PC-9 (cell line): ENCODE data around the gene TNRC6C. TPM values are rescaled to one million over a fixed set of nuclear protein-coding genes. Genes with fewer than 3 reads are reported as not detected.
A peak's percentile ranks its signal among the peaks of the same experiment; 100 is the strongest.

Experiments
- BruUV-seq: library from RNA; stranded (reverse); fragments of 400-500 nt; replicated peaks from 2 replicates; lab custom pipeline; 2021; lab: Mats Ljungman, UMichigan
- CTCF ChIA-PET: fragments of 300-600 bp; sonication (Branson Sonifier 250); formaldehyde crosslinking; loops from one replicate; lab custom pipeline; 2022; ENCODE audit warnings: antibody characterized with exemption; lab: Charles Lee
- POLR2A ChIA-PET: fragments of 300-600 bp; sonication (Branson Sonifier 250); formaldehyde crosslinking; loops from one replicate; lab custom pipeline; 2022; ENCODE audit warnings: antibody characterized with exemption; ENCODE audit not compliant: unreplicated experiment; lab: Charles Lee
- DNase-seq, 2 experiments: peaks; one replicate each; pipeline versions ENCODE4 v3.0.0 to v3.0.0-alpha.2; 2015 to 2022; ENCODE audit warnings: mixed read lengths in 1 of 2
- H2AFZ ChIP-seq: fragments of 200-600 bp; sonication (generic); 2 replicates; pipeline ENCODE4 v1.8.1; 2017; ENCODE audit warnings: antibody characterized with exemption
- H3F3A ChIP-seq: fragments of 200-600 bp; sonication (generic); 2 replicates; pipeline ENCODE4 v1.8.1; 2017; ENCODE audit warnings: antibody characterized with exemption, mild to moderate bottlenecking, low read depth; ENCODE audit not compliant: insufficient read depth
- H3K27ac ChIP-seq: fragments of 200-600 bp; sonication (generic); 2 replicates; pipeline ENCODE4 v1.6.1; 2016; ENCODE audit warnings: mixed run types
- H3K27me3 ChIP-seq: fragments of 200-600 bp; sonication (generic); 2 replicates; pipeline ENCODE4 v1.6.1; 2016; ENCODE audit warnings: low read depth, mixed run types; ENCODE audit not compliant: insufficient read depth
- H3K36me3 ChIP-seq: fragments of 200-600 bp; sonication (generic); 2 replicates; pipeline ENCODE4 v1.6.1; 2016; ENCODE audit warnings: low read depth, mixed run types
- H3K4me1 ChIP-seq: fragments of 200-600 bp; sonication (generic); replicated peaks from 2 replicates; pipeline ENCODE4 v1.6.1; 2016; ENCODE audit warnings: mixed run types; ENCODE audit not compliant: insufficient read depth
- H3K4me2 ChIP-seq: fragments of 200-600 bp; sonication (generic); 2 replicates; pipeline ENCODE4 v1.6.1; 2017; ENCODE audit warnings: mixed run types
- H3K4me3 ChIP-seq: fragments of 200-600 bp; sonication (generic); 2 replicates; pipeline ENCODE4 v1.6.1; 2016; ENCODE audit warnings: mixed run types
- H3K79me2 ChIP-seq: fragments of 200-600 bp; sonication (generic); 2 replicates; pipeline ENCODE4 v1.6.1; 2017; ENCODE audit warnings: low read depth, mixed run types
- H3K9me2 ChIP-seq: fragments of 200-600 bp; sonication (generic); 2 replicates; pipeline ENCODE4 v1.8.1; 2017; ENCODE audit warnings: mild to moderate bottlenecking; ENCODE audit not compliant: insufficient read depth
- H3K9me3 ChIP-seq: fragments of 200-600 bp; sonication (generic); 2 replicates; pipeline ENCODE4 v1.8.1; 2016; ENCODE audit warnings: low read depth; ENCODE audit not compliant: insufficient read depth
- H4K20me1 ChIP-seq: fragments of 200-600 bp; sonication (generic); 2 replicates; pipeline ENCODE4 v1.8.1; 2017; ENCODE audit not compliant: insufficient read depth
- CTCF ChIP-seq: fragments of 200-600 bp; sonication (generic); conservative IDR thresholded peaks from 2 replicates; pipeline ENCODE4 v1.6.1; 2017; ENCODE audit warnings: mixed run types, antibody characterized with exemption, mild to moderate bottlenecking, moderate library complexity
- EZH2 ChIP-seq: fragments of 200-600 bp; sonication (generic); IDR thresholded peaks from 2 replicates; pipeline ENCODE4 v1.8.0; 2017; ENCODE audit warnings: antibody characterized with exemption, low read depth
- intact Hi-C: fragments of 100-400 bp; cut with micrococcal nuclease; formaldehyde crosslinking; loops from one replicate; pipeline ENCODE4 v1.10.0; 2022; ENCODE audit not compliant: unreplicated experiment
- total RNA-seq: library from RNA; stranded (reverse); gene quantifications from 2 replicates; pipeline ENCODE4 v1.2.3, GENCODE V29; 2021

Gene TNRC6C
- total RNA-seq, 1 experiment from 2014 or later = 0.37 TPM

DNA sequence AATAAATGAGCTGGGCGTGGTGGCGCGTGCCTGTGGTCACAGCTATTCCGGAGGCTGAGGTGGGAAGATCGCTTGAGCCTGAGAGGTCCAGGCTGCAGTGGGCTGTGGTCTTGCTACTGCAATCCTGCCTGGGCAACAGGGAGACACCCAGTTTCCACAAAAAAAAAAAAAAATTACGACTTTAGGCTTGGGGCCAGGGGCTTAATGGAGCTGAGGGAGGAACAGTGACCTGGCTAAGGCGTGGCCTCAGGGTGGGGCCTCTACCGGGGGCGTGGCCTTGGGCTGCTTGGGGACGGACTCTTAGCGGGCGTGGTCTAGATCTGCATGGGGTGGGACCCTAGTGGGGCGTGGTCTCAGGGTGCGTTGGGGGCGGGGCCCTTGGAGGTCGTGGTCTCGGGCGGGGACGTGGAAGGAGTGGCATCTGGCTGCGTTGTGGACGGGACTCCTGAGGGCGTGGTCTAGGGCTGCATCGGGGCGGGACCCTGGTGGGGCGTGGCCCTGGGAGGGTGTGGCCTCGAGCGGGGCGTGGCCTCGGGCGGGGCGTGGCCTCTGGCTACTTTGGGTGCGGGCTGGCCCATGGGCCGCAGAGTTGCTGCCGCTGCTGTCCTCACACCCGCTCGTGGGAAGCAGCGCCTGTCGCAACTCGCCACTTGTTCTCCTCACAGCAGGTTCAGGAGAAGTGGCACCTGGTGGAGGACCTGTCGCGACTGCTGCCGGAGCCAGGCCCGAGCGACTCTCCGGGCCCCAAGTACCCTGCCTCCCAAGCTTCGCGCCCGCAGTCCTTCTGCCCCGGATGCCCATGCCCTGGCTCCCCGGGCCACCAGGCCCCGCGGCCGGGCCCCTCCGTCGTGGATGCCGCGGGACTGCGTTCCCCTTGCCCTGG lies 181.9 kb downstream of the TNRC6C start:
- intact Hi-C loops = no loop called here
- peak overlapping the region; percentile 34; the same call in 1 of the 2 replicates for H3K27ac ChIP-seq

DNA sequence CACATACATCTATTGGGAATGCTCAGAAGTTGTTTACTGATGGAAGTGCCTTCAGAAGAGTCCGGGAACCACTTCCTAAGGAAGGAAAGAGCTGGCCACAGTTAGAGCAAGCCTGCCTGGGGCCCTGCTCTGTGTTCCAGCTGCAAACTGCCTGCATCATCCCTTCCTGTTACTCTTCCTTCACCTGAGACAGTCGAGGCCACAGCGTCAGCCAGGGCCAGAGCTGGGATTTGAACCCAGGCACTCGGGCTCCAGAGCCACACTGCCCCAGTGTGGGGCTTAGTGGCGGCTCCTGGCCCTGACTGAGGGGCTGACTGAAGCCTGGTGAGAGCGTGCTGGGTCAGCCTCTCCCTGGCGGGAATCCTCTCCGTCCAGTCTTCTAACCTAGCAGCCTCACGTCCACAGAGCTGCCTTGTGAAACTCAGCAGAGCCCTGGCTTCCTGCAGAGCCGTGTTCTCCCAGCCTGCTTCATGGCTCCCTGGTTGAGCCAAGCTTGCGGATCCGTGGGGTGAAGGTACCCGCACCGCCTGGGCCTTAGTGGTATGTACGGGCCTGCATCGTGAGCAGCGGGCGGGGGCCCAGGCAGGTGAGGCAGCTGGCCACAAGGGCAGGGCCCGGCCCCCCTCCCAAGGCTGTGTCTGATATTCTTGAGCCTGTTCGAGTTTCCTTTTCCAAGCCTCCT lies 183.1 kb downstream of the TNRC6C start:
- Histone ChIP-seq H3K9me3 (no peaks in the 10 kb centered on the region), H3K4me3 (peak overlapping the region; percentile 23; the same call in 1 of the 2 replicates), H3K4me2 (peak overlapping the region; percentile 87), H3K4me1 (peaks cover 53% of the 10 kb centered on the region), H3F3A (peaks cover 54% of the 10 kb centered on the region; the same call in 1 of the 2 replicates), H3K27me3 (no peaks in the 10 kb centered on the region), H4K20me1 (no peaks in the 10 kb centered on the region), H2AFZ (no peak overlapping the region), H3K27ac (peak overlapping the region; percentile 77), H3K9me2 (no peaks in the 10 kb centered on the region), H3K79me2 (no peaks in the 10 kb centered on the region), H3K36me3 (no peaks in the 10 kb centered on the region)
- POLR2A ChIA-PET = interaction anchor here (0.6 kb wide), 2 partner anchors 8 to 35 kb away, joined by 19 to 37 read pairs; no protein-coding TSS in a partner anchor
- no TSS peak for BruUV-seq
- TF ChIP-seq CTCF (no peak), EZH2 (no peak)
- intact Hi-C loops = loop anchor here (1.0 kb wide), 2 partner anchors 28 to 46 kb away; partner anchors contain the start of genes AFMID and TK1
- DNase-seq = no peak
- CTCF ChIA-PET = interaction anchor here (0.6 to 0.7 kb wide), 3 partner anchors 93 to 1576 kb away, joined by 9 to 19 read pairs (median 18); no protein-coding TSS in a partner anchor

More for the DNA sequence above, 181.9 kb downstream of the TNRC6C start:
- no peaks in the 10 kb centered on the region for H3K9me3 ChIP-seq
- peaks cover 44% of the 10 kb centered on the region for H3K4me1 ChIP-seq
- no TSS peak for BruUV-seq
- no peaks in the 10 kb centered on the region for H3K27me3 ChIP-seq
- H3K4me3 ChIP-seq = peak overlapping the region; percentile 51; the same call in 1 of the 2 replicates
- TF ChIP-seq CTCF (no peak), EZH2 (no peak)
- peak overlapping the region; percentile 87 for H3K4me2 ChIP-seq
- no peaks in the 10 kb centered on the region for H3K79me2 ChIP-seq
- no peak overlapping the region for H2AFZ ChIP-seq
- H3K9me2 ChIP-seq = no peaks in the 10 kb centered on the region
- ChIA-PET POLR2A (interaction anchor here (0.6 to 0.7 kb wide), 7 partner anchors 10 to 1240 kb away, joined by 3 to 22 read pairs (median 6); partner anchors contain the start of gene TMC8), CTCF (interaction anchor here (0.6 to 1.2 kb wide), 6 partner anchors 12 to 856 kb away, joined by 4 to 19 read pairs (median 6); partner anchors contain the start of genes AFMID and TK1)
- DNase-seq = peak; percentile 84 to 99
- peaks cover 48% of the 10 kb centered on the region; the same call in 1 of the 2 replicates for H3F3A ChIP-seq
- no peaks in the 10 kb centered on the region for H4K20me1 ChIP-seq
- no peaks in the 10 kb centered on the region for H3K36me3 ChIP-seq
